ENCODE measurements around the gene FUS. TPM values are rescaled to one million over a fixed set of nuclear protein-coding genes. Genes with fewer than 3 reads are reported as not detected.

FUS gene
- total and polyA plus RNA-seq, 2 experiments from 2014 or later, result 54.4 to 618 TPM

DNA sequence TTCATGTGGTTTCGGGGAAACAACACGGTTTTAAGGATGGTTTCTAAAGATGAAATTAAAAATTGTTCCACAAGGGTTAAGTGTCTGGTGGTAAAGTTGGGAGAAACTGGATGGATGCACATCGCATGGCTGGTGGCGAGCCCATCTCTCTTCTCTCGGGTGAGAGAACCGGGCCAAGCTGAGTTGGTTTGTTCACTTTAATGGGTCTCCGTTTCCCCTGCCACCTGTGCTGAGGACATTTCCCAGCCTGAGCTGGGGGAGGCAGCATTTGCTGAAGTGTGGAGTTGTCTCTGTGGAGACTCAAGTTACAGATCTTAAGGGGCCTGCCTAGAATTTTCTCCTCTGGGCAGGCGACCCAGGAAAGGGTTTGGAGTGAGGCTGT is 7.9 kb downstream of the FUS start:
- Histone ChIP-seq H3K4me3 (no peak overlapping the region), H3K36me3 (peaks cover 97% of the 10 kb centered on the region), H3K27ac (no peak overlapping the region), H3K27me3 (no peaks in the 10 kb centered on the region), H3K9me3 (ENCODE audit: low read depth) (no peaks in the 10 kb centered on the region), H3K4me1 (ENCODE audit: low read depth) (peaks cover under 1% of the 10 kb centered on the region)
- DNase-seq (ENCODE audit: low read depth in 1 of 2, low spot score in 1 of 2), result no peak
- TF ChIP-seq, protein P1, sequence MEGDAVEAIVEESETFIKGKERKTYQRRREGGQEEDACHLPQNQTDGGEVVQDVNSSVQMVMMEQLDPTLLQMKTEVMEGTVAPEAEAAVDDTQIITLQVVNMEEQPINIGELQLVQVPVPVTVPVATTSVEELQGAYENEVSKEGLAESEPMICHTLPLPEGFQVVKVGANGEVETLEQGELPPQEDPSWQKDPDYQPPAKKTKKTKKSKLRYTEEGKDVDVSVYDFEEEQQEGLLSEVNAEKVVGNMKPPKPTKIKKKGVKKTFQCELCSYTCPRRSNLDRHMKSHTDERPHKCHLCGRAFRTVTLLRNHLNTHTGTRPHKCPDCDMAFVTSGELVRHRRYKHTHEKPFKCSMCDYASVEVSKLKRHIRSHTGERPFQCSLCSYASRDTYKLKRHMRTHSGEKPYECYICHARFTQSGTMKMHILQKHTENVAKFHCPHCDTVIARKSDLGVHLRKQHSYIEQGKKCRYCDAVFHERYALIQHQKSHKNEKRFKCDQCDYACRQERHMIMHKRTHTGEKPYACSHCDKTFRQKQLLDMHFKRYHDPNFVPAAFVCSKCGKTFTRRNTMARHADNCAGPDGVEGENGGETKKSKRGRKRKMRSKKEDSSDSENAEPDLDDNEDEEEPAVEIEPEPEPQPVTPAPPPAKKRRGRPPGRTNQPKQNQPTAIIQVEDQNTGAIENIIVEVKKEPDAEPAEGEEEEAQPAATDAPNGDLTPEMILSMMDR (IDR thresholded peaks at IDR 0.05; ENCODE audit: low read depth, low read length), result no peak

DNA sequence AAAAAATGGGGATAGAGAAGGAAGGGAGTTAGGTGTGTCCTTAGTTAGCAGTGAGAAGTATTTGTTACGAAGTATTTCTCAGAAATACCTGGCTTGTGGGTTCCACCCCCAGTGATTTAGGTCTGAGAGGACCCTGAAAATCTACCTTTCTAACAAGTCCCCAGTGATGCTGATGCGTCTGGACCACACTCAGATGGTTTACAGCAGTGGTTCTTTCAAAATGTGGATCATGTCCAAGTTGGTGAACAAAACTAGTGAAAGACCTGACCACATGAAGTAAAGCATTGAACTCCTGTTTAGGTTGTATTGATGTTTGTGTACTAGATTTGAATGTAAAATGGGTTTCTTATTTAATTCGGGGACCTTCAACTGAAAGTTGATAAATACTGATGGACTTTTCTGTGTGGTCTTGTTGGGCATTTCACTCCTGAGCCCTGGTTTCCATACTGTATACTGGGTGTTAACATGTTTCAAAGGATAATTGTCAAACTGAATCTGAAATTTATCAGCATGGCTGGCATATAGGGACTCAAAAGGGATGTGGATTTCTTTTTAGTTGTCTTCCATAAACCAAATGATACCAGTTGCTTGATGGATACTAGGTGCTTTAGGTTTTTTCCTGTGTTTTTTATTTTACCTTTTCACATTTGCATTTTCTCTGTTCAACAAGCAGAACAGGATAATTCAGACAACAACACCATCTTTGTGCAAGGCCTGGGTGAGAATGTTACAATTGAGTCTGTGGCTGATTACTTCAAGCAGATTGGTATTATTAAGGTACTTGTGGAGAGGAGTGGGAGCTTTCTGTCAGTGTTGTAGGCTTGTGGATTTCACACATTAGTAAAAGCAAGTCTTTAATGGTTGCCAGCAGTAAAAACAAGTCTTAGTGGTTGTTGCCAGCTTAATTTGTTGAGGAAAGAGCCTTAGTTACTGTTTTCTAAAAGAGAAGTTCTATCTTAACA is 8.8 kb downstream of the FUS start:
- no peak overlapping the region for H3K27ac ChIP-seq

DNA sequence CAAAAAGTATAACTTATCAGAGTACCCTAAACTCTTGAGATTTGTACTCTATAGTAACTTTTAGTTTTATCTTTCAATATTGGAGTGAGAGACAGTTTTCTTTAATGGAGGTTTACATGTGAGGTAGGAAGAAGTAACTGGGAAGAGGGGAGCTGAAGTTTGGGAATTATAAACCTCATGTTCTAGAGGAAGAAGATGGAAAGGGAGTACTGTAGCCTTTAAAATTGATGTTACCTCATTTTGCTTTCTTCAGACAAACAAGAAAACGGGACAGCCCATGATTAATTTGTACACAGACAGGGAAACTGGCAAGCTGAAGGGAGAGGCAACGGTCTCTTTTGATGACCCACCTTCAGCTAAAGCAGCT is 9.5 kb downstream of the FUS start:
- DNase-seq (ENCODE audit: low read depth in 1 of 2, low spot score in 1 of 2), result no peak
- H3K9me3 ChIP-seq (ENCODE audit: low read depth), result no peaks in the 10 kb centered on the region
- peaks cover 99% of the 10 kb centered on the region for H3K36me3 ChIP-seq
- no peaks in the 10 kb centered on the region for H3K27me3 ChIP-seq
- H3K4me1 ChIP-seq (ENCODE audit: low read depth), result no peaks in the 10 kb centered on the region
- no peak overlapping the region for H3K27ac ChIP-seq
- TF ChIP-seq, protein P1 (IDR thresholded peaks at IDR 0.05; ENCODE audit: low read depth, low read length), result no peak
- H3K4me3 ChIP-seq, result no peak overlapping the region

More for the DNA sequence above, 8.8 kb downstream of the FUS start:
- H3K9me3 ChIP-seq (ENCODE audit: low read depth), result no peaks in the 10 kb centered on the region
- no peaks in the 10 kb centered on the region for H3K27me3 ChIP-seq
- no peak for DNase-seq (ENCODE audit: low read depth in 1 of 2, low spot score in 1 of 2)
- no peak overlapping the region for H3K4me3 ChIP-seq
- no peaks in the 10 kb centered on the region for H3K4me1 ChIP-seq (ENCODE audit: low read depth)
- TF ChIP-seq, protein P1 (IDR thresholded peaks at IDR 0.05; ENCODE audit: low read depth, low read length), result no peak
- H3K36me3 ChIP-seq, result peaks cover 97% of the 10 kb centered on the region

DNA sequence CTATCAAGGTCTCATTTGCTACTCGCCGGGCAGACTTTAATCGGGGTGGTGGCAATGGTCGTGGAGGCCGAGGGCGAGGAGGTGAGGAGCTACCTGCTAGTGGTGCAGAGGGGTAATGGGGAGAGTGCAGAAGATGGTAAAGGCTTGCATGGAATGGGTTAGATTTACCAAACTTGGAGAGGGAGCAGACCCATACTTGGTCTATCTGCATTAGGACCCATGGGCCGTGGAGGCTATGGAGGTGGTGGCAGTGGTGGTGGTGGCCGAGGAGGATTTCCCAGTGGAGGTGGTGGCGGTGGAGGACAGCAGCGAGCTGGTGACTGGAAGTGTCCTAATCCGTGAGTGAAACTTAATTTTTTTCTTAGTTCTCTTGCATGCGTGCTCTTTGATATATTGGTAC is 10.1 kb downstream of the FUS start:
- Histone ChIP-seq H3K27me3 (no peaks in the 10 kb centered on the region), H3K4me3 (no peak overlapping the region), H3K9me3 (ENCODE audit: low read depth) (no peaks in the 10 kb centered on the region), H3K27ac (no peak overlapping the region), H3K4me1 (ENCODE audit: low read depth) (no peaks in the 10 kb centered on the region), H3K36me3 (peaks cover 100% of the 10 kb centered on the region)
- TF ChIP-seq, protein P1 (IDR thresholded peaks at IDR 0.05; ENCODE audit: low read depth, low read length), result no peak
- DNase-seq (ENCODE audit: low read depth in 1 of 2, low spot score in 1 of 2), result no peak

DNA sequence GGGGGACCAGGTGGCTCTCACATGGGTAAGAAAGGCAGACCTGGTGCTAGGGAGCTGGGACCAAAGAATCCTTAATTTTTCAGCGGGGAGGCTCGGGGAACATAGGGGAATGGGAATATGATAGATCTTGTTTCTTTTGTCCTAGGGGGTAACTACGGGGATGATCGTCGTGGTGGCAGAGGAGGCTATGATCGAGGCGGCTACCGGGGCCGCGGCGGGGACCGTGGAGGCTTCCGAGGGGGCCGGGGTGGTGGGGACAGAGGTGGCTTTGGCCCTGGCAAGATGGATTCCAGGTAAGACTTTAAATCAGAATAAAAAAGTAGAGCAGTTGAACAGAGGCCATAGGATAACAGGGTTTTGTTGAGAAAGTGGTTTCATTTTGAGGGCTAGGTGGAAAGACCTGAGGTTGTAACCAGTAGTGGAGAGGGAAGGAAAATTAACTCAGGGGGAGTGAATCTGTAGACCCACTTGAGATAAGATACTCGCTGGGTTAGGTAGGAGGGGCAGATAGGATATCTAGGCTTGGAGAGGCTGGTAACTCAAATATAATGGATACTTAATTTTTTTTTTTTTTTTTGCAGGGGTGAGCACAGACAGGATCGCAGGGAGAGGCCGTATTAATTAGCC is 11.0 kb downstream of the FUS start:
- TF ChIP-seq, protein P1 (IDR thresholded peaks at IDR 0.05; ENCODE audit: low read depth, low read length), result no peak
- peaks cover 100% of the 10 kb centered on the region for H3K36me3 ChIP-seq
- H3K27ac ChIP-seq, result peak overlapping the region; percentile 46

More for the DNA sequence above, 11.0 kb downstream of the FUS start:
- H3K27me3 ChIP-seq, result no peaks in the 10 kb centered on the region
- H3K4me1 ChIP-seq (ENCODE audit: low read depth), result no peaks in the 10 kb centered on the region
- DNase-seq (ENCODE audit: low read depth in 1 of 2, low spot score in 1 of 2), result no peak
- H3K4me3 ChIP-seq, result no peak overlapping the region
- no peaks in the 10 kb centered on the region for H3K9me3 ChIP-seq (ENCODE audit: low read depth)

All from cardiac muscle cell (in vitro differentiated cells and primary cell).